Activated B cell treated with CpG ODN at 0.5 μM for 24 hours (primary cell): ENCODE data around the gene OPTC. TPM values are rescaled to one million over a fixed set of nuclear protein-coding genes. Genes with fewer than 3 reads are reported as not detected.

Experiments used
- ATAC-seq: fragments of 200-7000 bp; cut with Tn5 transposase; one replicate; pipeline ENCODE4 v1.10.0; 2021; ENCODE audit warnings: low read depth, mild to moderate bottlenecking, moderate library complexity
- CTCF ChIA-PET: fragments of 350-600 bp; sonication (Branson Sonifier 250); formaldehyde crosslinking; loops from one replicate; lab custom pipeline; 2021; ENCODE audit warnings: antibody characterized with exemption; lab: Charles Lee
- POLR2A ChIA-PET: fragments of 350-600 bp; sonication (Branson Sonifier 250); formaldehyde crosslinking; loops from one replicate; lab custom pipeline; 2021; ENCODE audit warnings: antibody characterized with exemption; lab: Charles Lee
- DNase-seq: peaks from one replicate; pipeline ENCODE4 v3.0.0; 2022
- H3K27ac Mint-ChIP-seq: one replicate; pipeline ENCODE4 v1.8.0; 2020; ENCODE audit warnings: mixed read lengths
- H3K27me3 Mint-ChIP-seq: one replicate; pipeline ENCODE4 v1.8.0; 2021; ENCODE audit warnings: mixed read lengths
- H3K36me3 Mint-ChIP-seq: one replicate; pipeline ENCODE4 v1.8.0; 2021; ENCODE audit warnings: low read depth, mixed read lengths
- H3K4me1 Mint-ChIP-seq: one replicate; pipeline ENCODE4 v1.8.0; 2021; ENCODE audit warnings: mixed read lengths
- H3K4me3 Mint-ChIP-seq: one replicate; pipeline ENCODE4 v1.8.0; 2020; ENCODE audit warnings: mild to moderate bottlenecking, mixed read lengths
- H3K9me3 Mint-ChIP-seq: one replicate; pipeline ENCODE4 v1.8.0; 2020; ENCODE audit warnings: mixed read lengths
- intact Hi-C: fragments of 100-400 bp; cut with micrococcal nuclease; formaldehyde crosslinking; loops from one replicate; pipeline ENCODE4 v1.15.1; 2024
- total RNA-seq: library from RNA; stranded (reverse); gene quantifications from 2 replicates; pipeline ENCODE4 v1.2.3, GENCODE V29; 2022
- TF ChIP-seq, protein P1 (sequence below): fragments of 200-600 bp; IDR thresholded peaks from one replicate; pipeline ENCODE4 v1.8.0; 2022; ENCODE audit warnings: antibody characterized with exemption, mild to moderate bottlenecking

OPTC gene
- total RNA-seq, 1 donor from 2014 or later, result not detected

DNA sequence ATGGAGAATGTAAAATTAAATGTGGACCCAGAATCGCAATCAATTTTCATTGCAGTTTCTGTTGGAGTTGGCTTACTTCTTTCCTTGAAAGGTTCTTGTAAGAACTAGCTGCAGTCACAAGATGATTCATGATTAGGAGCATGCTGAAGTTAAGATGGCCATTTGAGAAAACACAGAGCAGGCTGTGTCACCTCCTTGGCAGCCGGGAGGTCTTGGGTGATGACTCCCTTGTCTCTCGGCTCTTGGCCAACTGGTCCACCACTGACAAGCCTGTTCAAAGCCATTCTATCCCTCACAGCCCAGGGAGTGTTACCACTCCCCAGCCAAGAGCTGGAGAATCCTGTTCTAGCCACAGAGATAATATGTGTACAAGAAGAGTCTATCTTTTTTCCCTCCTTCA is 40.6 kb downstream of the OPTC start:
- TF ChIP-seq, protein P1, sequence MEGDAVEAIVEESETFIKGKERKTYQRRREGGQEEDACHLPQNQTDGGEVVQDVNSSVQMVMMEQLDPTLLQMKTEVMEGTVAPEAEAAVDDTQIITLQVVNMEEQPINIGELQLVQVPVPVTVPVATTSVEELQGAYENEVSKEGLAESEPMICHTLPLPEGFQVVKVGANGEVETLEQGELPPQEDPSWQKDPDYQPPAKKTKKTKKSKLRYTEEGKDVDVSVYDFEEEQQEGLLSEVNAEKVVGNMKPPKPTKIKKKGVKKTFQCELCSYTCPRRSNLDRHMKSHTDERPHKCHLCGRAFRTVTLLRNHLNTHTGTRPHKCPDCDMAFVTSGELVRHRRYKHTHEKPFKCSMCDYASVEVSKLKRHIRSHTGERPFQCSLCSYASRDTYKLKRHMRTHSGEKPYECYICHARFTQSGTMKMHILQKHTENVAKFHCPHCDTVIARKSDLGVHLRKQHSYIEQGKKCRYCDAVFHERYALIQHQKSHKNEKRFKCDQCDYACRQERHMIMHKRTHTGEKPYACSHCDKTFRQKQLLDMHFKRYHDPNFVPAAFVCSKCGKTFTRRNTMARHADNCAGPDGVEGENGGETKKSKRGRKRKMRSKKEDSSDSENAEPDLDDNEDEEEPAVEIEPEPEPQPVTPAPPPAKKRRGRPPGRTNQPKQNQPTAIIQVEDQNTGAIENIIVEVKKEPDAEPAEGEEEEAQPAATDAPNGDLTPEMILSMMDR, result no peak
- intact Hi-C loops, result no loop called here
- CTCF ChIA-PET, result interaction anchor here (0.6 kb wide), 1 partner anchor 598 kb away, joined by 3 read pairs; no protein-coding TSS in a partner anchor
- Mint-ChIP-seq H3K36me3 (no peaks in the 10 kb centered on the region), H3K9me3 (no peaks in the 10 kb centered on the region), H3K27ac (no peak overlapping the region), H3K27me3 (peaks cover 19% of the 10 kb centered on the region), H3K4me1 (no peaks in the 10 kb centered on the region), H3K4me3 (no peak overlapping the region)
- no peak for ATAC-seq
- DNase-seq, result no peak
- POLR2A ChIA-PET, result no interaction called here

DNA sequence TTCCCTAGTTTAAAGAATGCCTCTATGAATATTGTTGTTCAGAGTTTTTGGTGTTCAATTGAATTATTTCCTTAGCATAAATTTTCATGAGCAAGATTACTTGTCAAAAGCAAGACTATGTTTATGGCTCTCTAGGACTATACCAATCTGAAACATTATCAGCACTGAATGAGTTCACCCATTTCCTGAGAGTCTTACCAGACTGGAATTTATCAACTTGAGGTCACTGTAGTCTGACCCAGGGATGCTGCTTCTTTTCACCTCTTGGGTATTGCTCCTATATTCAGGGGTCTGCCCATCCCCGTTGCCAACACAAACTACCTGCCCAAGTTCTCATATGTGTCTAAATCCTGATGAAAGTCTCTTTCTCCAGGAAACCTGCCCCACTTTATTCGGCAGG is 42.6 kb downstream of the OPTC start:
- no peaks in the 10 kb centered on the region for H3K9me3 Mint-ChIP-seq
- POLR2A ChIA-PET, result no interaction called here
- DNase-seq (no peak), ATAC-seq (no peak)
- CTCF ChIA-PET, result no interaction called here
- H3K27me3 Mint-ChIP-seq, result peaks cover 19% of the 10 kb centered on the region
- TF ChIP-seq, protein P1, result no peak
- H3K27ac Mint-ChIP-seq, result no peak overlapping the region
- no peaks in the 10 kb centered on the region for H3K36me3 Mint-ChIP-seq
- intact Hi-C loops, result no loop called here
- H3K4me1 Mint-ChIP-seq, result no peaks in the 10 kb centered on the region
- H3K4me3 Mint-ChIP-seq, result no peak overlapping the region

DNA sequence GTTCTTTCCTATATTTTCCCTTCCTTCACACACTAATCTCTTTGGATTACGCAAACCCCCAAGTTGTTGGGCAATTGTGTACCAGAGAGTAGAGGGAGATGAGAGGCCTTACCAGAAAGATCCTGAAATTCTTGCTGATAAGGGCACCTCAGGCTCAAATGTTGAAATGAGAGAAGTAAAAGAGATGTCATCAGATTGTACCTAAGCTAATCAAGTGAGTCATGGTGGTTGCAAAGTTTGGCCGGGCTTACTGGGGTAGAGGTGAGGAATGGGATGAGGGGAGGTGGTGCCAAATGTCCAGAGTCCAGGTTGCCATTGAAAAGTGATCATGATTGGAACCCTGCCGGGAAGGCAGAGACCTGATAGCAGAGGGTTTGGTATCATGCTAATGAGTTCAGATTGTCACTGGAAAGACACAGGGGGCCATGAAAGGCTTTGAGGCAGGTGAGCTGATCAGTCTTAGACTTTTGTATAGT is 43.1 kb downstream of the OPTC start:
- ChIA-PET CTCF (interaction anchor here (0.6 kb wide), 1 partner anchor 284 kb away, joined by 3 read pairs; no protein-coding TSS in a partner anchor), POLR2A (no interaction called here)
- ATAC-seq, result no peak
- no peaks in the 10 kb centered on the region for H3K9me3 Mint-ChIP-seq
- intact Hi-C loops, result no loop called here
- H3K27me3 Mint-ChIP-seq, result peaks cover 19% of the 10 kb centered on the region
- no peaks in the 10 kb centered on the region for H3K36me3 Mint-ChIP-seq
- H3K4me3 Mint-ChIP-seq, result no peak overlapping the region
- DNase-seq, result no peak
- H3K27ac Mint-ChIP-seq, result no peak overlapping the region
- H3K4me1 Mint-ChIP-seq, result no peaks in the 10 kb centered on the region
- TF ChIP-seq, protein P1, result no peak

DNA sequence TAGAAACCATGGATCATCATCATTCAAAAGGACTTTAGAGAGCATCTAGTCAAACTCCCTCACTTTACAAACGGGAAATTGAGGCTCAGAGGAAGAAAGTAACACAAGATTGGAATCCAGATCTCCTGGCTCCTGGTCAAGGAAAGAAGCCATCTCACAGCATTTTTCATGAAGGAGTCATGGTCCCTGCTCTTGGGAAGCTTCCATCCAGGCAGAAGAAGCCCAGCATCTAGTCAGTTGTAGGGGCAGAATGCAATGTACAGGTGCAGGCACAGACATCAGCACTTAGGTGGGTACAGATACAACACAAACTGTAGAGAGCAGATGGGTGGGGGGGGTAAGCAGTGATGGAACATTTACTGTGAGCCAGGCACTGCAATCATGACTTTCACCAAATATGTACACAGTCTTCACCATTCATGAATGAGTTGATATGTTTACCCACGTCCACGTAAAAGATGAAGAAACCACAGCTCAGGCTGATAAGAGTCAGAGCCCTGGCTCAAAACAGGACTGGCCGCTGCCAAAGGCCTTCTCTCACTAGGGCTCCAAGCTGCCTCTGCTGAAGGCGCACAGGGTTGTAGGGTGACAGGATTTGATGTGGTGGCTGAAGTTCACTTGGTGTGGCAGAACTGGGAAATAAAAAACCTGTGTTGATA is 44.0 kb downstream of the OPTC start:
- H3K27ac Mint-ChIP-seq, result no peak overlapping the region
- ATAC-seq, result no peak
- H3K9me3 Mint-ChIP-seq, result no peaks in the 10 kb centered on the region
- CTCF ChIA-PET, result interaction anchor here (0.6 kb wide), 1 partner anchor 285 kb away, joined by 3 read pairs; no protein-coding TSS in a partner anchor
- H3K27me3 Mint-ChIP-seq, result peaks cover 19% of the 10 kb centered on the region
- H3K4me1 Mint-ChIP-seq, result no peaks in the 10 kb centered on the region
- no peak for DNase-seq
- intact Hi-C loops, result no loop called here
- H3K36me3 Mint-ChIP-seq, result no peaks in the 10 kb centered on the region
- POLR2A ChIA-PET, result no interaction called here
- no peak overlapping the region for H3K4me3 Mint-ChIP-seq
- TF ChIP-seq, protein P1, result no peak

DNA sequence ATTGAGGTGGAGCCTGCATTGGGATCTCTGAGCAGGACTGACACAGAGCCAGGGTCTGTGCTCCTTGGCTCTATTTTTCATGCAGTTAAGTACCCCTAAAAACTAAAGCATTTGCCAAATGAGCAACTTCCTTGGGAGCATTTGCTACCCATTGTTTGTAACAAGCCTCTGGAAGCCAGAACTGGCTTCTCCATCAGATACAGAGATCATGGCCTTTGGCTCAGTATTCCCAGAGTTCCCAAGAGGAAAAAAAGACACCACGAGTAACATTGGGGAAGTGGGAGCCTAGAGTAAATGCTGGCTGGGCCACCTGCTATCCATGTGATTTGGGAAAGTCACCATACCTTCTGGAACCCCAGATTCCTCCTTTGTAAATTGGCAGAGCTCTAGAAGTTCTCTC is 44.8 kb downstream of the OPTC start:
- DNase-seq, result no peak
- no peak overlapping the region for H3K27ac Mint-ChIP-seq
- ChIA-PET CTCF (no interaction called here), POLR2A (no interaction called here)
- H3K9me3 Mint-ChIP-seq, result no peaks in the 10 kb centered on the region
- H3K4me3 Mint-ChIP-seq, result no peak overlapping the region
- H3K36me3 Mint-ChIP-seq, result no peaks in the 10 kb centered on the region
- intact Hi-C loops, result no loop called here
- TF ChIP-seq, protein P1, result no peak
- H3K4me1 Mint-ChIP-seq, result no peaks in the 10 kb centered on the region
- ATAC-seq, result no peak
- peaks cover 19% of the 10 kb centered on the region for H3K27me3 Mint-ChIP-seq
